ENCODE results near the gene WDR53.

GRCh38 chr3:196617256-196617655 lies 48.9 kb upstream of the WDR53 start:
- TF ChIP-seq POLR2AphosphoS5 (IDR thresholded peaks at IDR 0.05; ENCODE audit: control insufficient read depth, insufficient read depth, low read depth, low read length), result no peak
- no peak for TF ChIP-seq RAD21 (CRISPR knock-in tag; conservative IDR thresholded peaks at IDR 0.05 in 1 of 2, IDR thresholded peaks at IDR 0.05 in 1 of 2)
- no peak for TF ChIP-seq CAMTA2 (CRISPR knock-in tag; conservative IDR thresholded peaks at IDR 0.05)
- TF ChIP-seq HCFC1 (IDR thresholded peaks at IDR 0.05; ENCODE audit: low read depth, low read length), result no peak
- no peak for TF ChIP-seq CTCF (IDR thresholded peaks at IDR 0.05 in 2 of 3, conservative IDR thresholded peaks at IDR 0.05 in 1 of 3; ENCODE audit: insufficient read depth in 2 of 3, low read depth in 1 of 3, low read length in 3 of 3)
- TF ChIP-seq, protein P1, sequence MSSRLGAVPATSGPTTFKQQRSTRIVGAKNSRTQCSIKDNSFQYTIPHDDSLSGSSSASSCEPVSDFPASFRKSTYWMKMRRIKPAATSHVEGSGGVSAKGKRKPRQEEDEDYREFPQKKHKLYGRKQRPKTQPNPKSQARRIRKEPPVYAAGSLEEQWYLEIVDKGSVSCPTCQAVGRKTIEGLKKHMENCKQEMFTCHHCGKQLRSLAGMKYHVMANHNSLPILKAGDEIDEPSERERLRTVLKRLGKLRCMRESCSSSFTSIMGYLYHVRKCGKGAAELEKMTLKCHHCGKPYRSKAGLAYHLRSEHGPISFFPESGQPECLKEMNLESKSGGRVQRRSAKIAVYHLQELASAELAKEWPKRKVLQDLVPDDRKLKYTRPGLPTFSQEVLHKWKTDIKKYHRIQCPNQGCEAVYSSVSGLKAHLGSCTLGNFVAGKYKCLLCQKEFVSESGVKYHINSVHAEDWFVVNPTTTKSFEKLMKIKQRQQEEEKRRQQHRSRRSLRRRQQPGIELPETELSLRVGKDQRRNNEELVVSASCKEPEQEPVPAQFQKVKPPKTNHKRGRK (tag; IDR thresholded peaks at IDR 0.05), result no peak
- TF ChIP-seq, protein P2, sequence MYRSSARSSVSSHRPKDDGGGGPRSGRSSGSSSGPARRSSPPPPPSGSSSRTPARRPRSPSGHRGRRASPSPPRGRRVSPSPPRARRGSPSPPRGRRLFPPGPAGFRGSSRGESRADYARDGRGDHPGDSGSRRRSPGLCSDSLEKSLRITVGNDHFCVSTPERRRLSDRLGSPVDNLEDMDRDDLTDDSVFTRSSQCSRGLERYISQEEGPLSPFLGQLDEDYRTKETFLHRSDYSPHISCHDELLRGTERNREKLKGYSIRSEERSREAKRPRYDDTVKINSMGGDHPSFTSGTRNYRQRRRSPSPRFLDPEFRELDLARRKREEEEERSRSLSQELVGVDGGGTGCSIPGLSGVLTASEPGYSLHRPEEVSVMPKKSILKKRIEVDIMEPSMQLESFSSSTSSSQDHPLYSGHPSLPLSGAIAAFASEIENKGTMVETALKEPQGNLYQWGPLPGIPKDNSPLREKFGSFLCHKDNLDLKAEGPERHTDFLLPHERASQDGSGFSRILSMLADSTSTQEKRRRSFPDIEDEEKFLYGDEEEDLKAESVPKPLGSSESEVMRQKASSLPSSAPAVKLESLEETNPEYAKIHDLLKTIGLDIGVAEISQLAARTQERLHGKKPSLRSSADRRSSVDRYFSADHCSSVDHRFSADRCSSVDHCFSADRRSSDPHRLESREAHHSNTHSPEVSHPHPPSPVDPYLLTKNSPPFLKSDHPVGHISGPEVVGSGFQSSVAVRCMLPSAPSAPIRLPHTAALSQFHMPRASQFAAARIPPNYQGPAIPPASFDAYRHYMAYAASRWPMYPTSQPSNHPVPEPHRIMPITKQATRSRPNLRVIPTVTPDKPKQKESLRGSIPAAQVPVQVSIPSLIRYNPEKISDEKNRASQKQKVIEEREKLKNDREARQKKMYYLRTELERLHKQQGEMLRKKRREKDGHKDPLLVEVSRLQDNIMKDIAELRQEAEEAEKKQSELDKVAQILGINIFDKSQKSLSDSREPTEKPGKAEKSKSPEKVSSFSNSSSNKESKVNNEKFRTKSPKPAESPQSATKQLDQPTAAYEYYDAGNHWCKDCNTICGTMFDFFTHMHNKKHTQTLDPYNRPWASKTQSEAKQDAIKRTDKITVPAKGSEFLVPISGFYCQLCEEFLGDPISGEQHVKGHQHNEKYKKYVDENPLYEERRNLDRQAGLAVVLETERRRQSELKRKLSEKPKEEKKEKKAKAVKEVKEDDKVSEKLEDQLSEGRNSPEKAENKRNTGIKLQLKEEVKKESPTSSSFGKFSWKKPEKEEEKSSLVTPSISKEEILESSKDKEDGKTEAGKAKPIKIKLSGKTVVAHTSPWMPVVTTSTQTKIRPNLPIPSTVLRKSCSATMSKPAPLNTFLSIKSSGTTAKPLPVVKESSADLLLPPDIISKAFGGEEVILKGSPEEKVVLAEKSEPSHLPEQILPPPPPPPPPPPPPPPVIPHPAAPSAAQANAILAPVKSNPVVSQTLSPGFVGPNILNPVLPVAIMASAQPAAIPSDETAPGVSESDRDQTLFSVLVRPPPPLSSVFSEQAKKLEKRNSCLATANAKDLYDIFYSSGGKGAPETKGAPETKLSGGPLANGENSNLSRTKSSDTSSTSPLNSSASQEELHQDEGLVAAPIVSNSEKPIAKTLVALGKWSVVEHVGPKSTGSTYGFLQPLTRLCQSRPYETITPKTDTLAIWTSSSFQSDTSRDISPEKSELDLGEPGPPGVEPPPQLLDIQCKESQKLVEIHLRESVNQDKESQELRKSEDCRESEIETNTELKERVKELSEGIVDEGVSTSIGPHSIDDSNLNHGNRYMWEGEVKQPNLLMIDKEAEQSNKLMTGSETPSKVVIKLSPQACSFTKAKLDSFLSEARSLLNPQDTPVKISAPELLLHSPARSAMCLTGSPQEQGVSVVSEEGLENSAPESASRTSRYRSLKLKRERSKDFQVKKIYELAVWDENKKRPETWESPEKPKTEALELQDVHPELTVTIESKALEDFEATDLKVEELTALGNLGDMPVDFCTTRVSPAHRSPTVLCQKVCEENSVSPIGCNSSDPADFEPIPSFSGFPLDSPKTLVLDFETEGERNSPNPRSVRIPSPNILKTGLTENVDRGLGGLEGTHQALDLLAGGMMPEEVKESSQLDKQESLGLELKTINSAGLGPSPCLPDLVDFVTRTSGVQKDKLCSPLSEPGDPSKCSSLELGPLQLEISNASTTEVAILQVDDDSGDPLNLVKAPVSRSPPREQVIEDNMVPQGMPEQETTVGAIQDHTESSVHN (IDR thresholded peaks at IDR 0.05; ENCODE audit: borderline replicate concordance in 1 of 2, low read depth in 1 of 2), result no peak
- no peak for TF ChIP-seq TCF7 (IDR thresholded peaks at IDR 0.05; ENCODE audit: borderline replicate concordance)
- no peak for TF ChIP-seq ZNF239 (CRISPR knock-in tag; IDR thresholded peaks at IDR 0.05)
